ENCODE data around the gene COA1. TPM values are rescaled to one million over a fixed set of nuclear protein-coding genes. Genes with fewer than 3 reads are reported as not detected.
"Not testable (repeated sequence)": the region's sequence is repeated elsewhere in the genome, so short reads cannot be mapped to it uniquely, and the experiment has no call there.

Gene COA1
- total RNA-seq, 1 experiment from 2014 or later = 151 TPM

DNA sequence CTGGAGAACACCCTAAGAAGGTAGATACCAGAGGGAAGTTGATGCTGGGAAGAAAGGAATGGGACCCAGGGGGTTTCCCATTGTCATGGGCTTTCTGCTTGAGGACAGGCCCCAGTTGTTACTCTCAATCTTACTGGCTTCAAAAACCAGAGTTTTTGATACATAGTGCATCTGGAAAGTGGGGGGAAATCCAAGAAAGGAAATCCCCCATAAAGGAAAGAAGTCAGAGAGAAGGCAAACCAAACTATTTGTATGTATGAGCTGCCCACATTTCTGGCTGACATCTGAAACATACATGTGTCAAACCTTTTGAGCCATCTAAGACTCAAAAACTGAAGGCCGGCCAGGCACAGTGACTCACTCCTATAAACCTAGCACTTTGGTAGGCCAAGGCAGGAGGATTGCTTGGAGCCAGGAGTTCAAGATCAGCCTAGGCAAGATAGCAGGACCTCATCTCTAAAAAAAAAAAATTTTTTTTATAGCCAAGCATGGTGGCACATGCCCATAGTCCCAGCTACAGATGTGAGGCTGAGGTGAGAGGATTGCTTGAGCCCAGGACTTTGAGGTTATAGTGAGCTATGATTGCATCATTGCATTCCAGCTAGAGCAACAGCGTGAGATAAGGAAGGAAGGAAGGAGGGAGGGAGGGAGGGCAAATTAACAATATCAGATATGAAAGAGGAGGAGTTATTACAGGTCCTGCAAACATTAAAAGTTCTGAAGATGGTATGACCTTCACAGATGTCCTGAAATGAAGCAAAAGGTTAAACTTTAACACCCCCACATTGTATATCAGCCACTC is 6.7 kb upstream of the COA1 start:
- H3K36me3 ChIP-seq (ENCODE audit: low read depth) = no peaks in the 10 kb centered on the region
- ChIA-PET CTCF (no interaction called here), POLR2A (ENCODE audit: unreplicated experiment) (interaction anchor here (0.7 kb wide), 1 partner anchor 53 kb away, joined by 6 read pairs; no protein-coding TSS in a partner anchor)
- H3K4me3 ChIP-seq = no peak overlapping the region
- no peaks in the 10 kb centered on the region for H4K20me1 ChIP-seq (ENCODE audit: insufficient read depth)
- H3K4me2 ChIP-seq = 0 out of 2 replicates have a peak overlapping the region, but pooled peaks have one; percentile 5
- intact Hi-C loops (cut with micrococcal nuclease; ENCODE audit: unreplicated experiment) = loop anchor here (2.0 kb wide), 1 partner anchor 23 kb away; the partner anchor contains the start of gene BLVRA
- BruUV-seq (replicated peaks) = no TSS peak
- no peaks in the 10 kb centered on the region for H3F3A ChIP-seq (ENCODE audit: insufficient read depth, low read depth)
- H3K9me2 ChIP-seq (ENCODE audit: insufficient read depth) = no peaks in the 10 kb centered on the region
- TF ChIP-seq CTCF (conservative IDR thresholded peaks at IDR 0.05) (no peak), EZH2 (IDR thresholded peaks at IDR 0.05; ENCODE audit: low read depth) (no peak)
- H2AFZ ChIP-seq = no peak overlapping the region
- DNase-seq = no peak
- no peaks in the 10 kb centered on the region for H3K79me2 ChIP-seq (ENCODE audit: low read depth)
- no peaks in the 10 kb centered on the region for H3K9me3 ChIP-seq (ENCODE audit: insufficient read depth, low read depth)
- H3K27ac ChIP-seq = no peak overlapping the region
- H3K27me3 ChIP-seq (ENCODE audit: insufficient read depth, low read depth) = no peaks in the 10 kb centered on the region
- H3K4me1 ChIP-seq (replicated peaks; ENCODE audit: insufficient read depth) = peaks cover 10% of the 10 kb centered on the region

- no peak for DNase-seq
- no TSS peak for BruUV-seq (replicated peaks)
- no peak overlapping the region for H3K4me3 ChIP-seq
- H3K27ac ChIP-seq = no peak overlapping the region
- H3K9me3 ChIP-seq (ENCODE audit: insufficient read depth, low read depth) = no peaks in the 10 kb centered on the region
- CTCF ChIA-PET = no interaction called here
- H3K36me3 ChIP-seq (ENCODE audit: low read depth) = no peaks in the 10 kb centered on the region
- H3K4me2 ChIP-seq = no peak overlapping the region
- H3K27me3 ChIP-seq (ENCODE audit: insufficient read depth, low read depth) = no peaks in the 10 kb centered on the region
- POLR2A ChIA-PET (ENCODE audit: unreplicated experiment) = no interaction called here
- no peak for TF ChIP-seq CTCF (conservative IDR thresholded peaks at IDR 0.05)
- TF ChIP-seq EZH2 (IDR thresholded peaks at IDR 0.05; ENCODE audit: low read depth) = no peak
- no peaks in the 10 kb centered on the region for H3K9me2 ChIP-seq (ENCODE audit: insufficient read depth)
- intact Hi-C loops (cut with micrococcal nuclease; ENCODE audit: unreplicated experiment) = no loop called here
- peaks cover 3% of the 10 kb centered on the region for H3F3A ChIP-seq (ENCODE audit: insufficient read depth, low read depth)
- H3K79me2 ChIP-seq (ENCODE audit: low read depth) = peaks cover 3% of the 10 kb centered on the region
- peaks cover 16% of the 10 kb centered on the region for H3K4me1 ChIP-seq (replicated peaks; ENCODE audit: insufficient read depth)
- no peak overlapping the region for H2AFZ ChIP-seq
- no peaks in the 10 kb centered on the region for H4K20me1 ChIP-seq (ENCODE audit: insufficient read depth)
These were observed 6.1 kb upstream of the COA1 start for GRCh38 chr7:43735403-43735801.

DNA sequence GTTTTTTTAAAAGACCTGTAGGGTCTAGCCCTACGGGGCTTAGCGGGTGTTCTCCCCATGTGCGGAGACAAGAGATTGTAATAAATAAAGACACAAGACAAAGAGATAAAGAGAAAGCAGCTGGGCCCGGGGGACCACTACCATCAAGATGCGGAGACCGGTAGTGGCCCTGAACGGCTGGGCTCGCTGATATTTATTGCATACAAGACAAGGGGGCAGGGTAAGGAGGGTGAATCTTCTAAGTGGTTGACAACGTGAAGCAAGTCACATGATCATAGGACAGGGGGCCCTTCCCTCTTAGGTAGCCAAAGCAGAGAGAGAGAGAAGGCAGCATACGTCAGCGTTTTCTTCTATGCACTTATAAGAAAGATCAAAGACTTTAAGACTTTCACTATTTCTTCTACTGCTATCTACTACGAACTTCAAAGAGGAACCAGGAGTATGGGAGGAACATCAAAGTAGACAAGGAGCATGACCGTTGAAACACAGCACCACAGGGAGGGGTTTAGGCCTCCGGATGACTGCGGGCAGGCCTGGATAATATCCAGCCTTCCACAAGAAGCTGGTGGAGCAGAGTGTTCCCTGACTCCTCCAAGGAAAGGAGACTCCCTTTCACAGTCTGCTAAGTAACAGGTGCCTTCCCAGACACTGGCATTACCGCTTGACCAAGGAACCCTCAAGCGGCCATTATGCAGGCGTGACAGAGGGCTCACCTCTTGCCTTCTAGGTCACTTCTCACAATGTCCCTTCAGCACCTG is 5.4 kb upstream of the COA1 start:
- intact Hi-C loops (cut with micrococcal nuclease; ENCODE audit: unreplicated experiment); CTCF ChIA-PET; DNase-seq; BruUV-seq (replicated peaks); H3K4me3 ChIP-seq; H3K27ac ChIP-seq; H3K36me3 ChIP-seq (ENCODE audit: low read depth); H3K9me2 ChIP-seq (ENCODE audit: insufficient read depth); H3K79me2 ChIP-seq (ENCODE audit: low read depth); H2AFZ ChIP-seq; H3K4me2 ChIP-seq; H3K9me3 ChIP-seq (ENCODE audit: insufficient read depth, low read depth); H4K20me1 ChIP-seq (ENCODE audit: insufficient read depth); H3F3A ChIP-seq (ENCODE audit: insufficient read depth, low read depth); H3K27me3 ChIP-seq (ENCODE audit: insufficient read depth, low read depth): not testable (repeated sequence)
- H3K4me1 ChIP-seq (replicated peaks; ENCODE audit: insufficient read depth) = peaks cover 22% of the 10 kb centered on the region
- POLR2A ChIA-PET (ENCODE audit: unreplicated experiment) = interaction anchor here (0.6 kb wide), 1 partner anchor 68 kb away, joined by 6 read pairs; no protein-coding TSS in a partner anchor

DNA sequence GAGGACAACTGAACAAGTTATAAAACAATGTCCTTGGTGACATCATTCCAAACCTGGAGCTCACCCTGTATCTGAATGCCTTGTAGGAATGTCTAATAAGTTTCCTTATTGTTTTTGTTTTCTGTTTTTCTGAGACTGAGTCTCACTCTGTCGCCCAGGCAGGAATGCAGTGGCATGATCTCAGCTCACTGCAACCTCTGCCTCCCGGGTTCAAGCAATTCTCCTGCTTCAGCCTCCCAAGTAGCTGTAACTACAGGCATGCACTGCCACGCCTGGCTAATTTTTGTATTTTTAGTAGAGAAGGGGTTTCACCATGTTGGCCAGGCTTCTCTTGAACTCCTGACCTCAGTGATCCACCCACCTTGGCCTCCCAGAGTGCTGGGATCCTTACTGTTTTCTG is 2.2 kb upstream of the COA1 start:
- H3K4me2 ChIP-seq; H3K9me2 ChIP-seq (ENCODE audit: insufficient read depth); intact Hi-C loops (cut with micrococcal nuclease; ENCODE audit: unreplicated experiment); H3K27me3 ChIP-seq (ENCODE audit: insufficient read depth, low read depth); POLR2A ChIA-PET (ENCODE audit: unreplicated experiment); H3K9me3 ChIP-seq (ENCODE audit: insufficient read depth, low read depth); DNase-seq; H3K4me3 ChIP-seq; BruUV-seq (replicated peaks); H2AFZ ChIP-seq; H4K20me1 ChIP-seq (ENCODE audit: insufficient read depth); H3K27ac ChIP-seq; H3K36me3 ChIP-seq (ENCODE audit: low read depth): not testable (repeated sequence)
- H3K4me1 ChIP-seq (replicated peaks; ENCODE audit: insufficient read depth) = peaks cover 38% of the 10 kb centered on the region
- H3K79me2 ChIP-seq (ENCODE audit: low read depth) = peaks cover 34% of the 10 kb centered on the region
- peaks cover 14% of the 10 kb centered on the region for H3F3A ChIP-seq (ENCODE audit: insufficient read depth, low read depth)
- CTCF ChIA-PET = interaction anchor here (0.6 kb wide), 1 partner anchor 29 kb away, joined by 3 read pairs; no protein-coding TSS in a partner anchor
